Endothelial cell (in vitro differentiated cells): Measurements from ENCODE around the gene PDIA3. TPM values are rescaled to one million over a fixed set of nuclear protein-coding genes. Genes with fewer than 3 reads are reported as not detected.

Source experiments
- DNase-seq: peaks from one replicate; pipeline ENCODE4 v3.0.0; 2021; ENCODE audit warnings: low spot score
- H3K27ac Mint-ChIP-seq: one replicate; pipeline ENCODE4 v1.8.0; 2021; ENCODE audit warnings: mixed read lengths, inconsistent platforms; ENCODE audit not compliant: unreplicated experiment
- H3K27me3 Mint-ChIP-seq: one replicate; pipeline ENCODE4 v1.8.0; 2021; ENCODE audit warnings: mild to moderate bottlenecking, moderate library complexity, mixed read lengths, inconsistent platforms; ENCODE audit not compliant: unreplicated experiment
- H3K36me3 Mint-ChIP-seq: one replicate; pipeline ENCODE4 v1.8.0; 2021; ENCODE audit warnings: mild to moderate bottlenecking, low read depth, mixed read lengths, inconsistent platforms; ENCODE audit not compliant: unreplicated experiment
- H3K4me1 Mint-ChIP-seq: one replicate; pipeline ENCODE4 v1.8.0; 2021; ENCODE audit warnings: mild to moderate bottlenecking, mixed read lengths, inconsistent platforms; ENCODE audit not compliant: unreplicated experiment
- H3K4me3 Mint-ChIP-seq: one replicate; pipeline ENCODE4 v1.8.0; 2021; ENCODE audit warnings: mild to moderate bottlenecking, mixed read lengths, inconsistent platforms; ENCODE audit not compliant: unreplicated experiment
- H3K9me3 Mint-ChIP-seq: one replicate; pipeline ENCODE4 v1.8.0; 2021; ENCODE audit warnings: mixed read lengths, inconsistent platforms; ENCODE audit not compliant: unreplicated experiment
- total RNA-seq: library from RNA; stranded (reverse); fragmentation: NEBNext Ultra II Directional; extraction: Animal tissue kit (Norgen Biotek cat#: 25700); gene quantifications from one replicate; pipeline ENCODE4 v1.2.1, GENCODE V29; 2021; ENCODE audit not compliant: unreplicated experiment
- TF ChIP-seq, protein P1 (sequence below): fragments of 200-600 bp; sonication (generic); IDR thresholded peaks from one replicate; pipeline ENCODE4 v1.5.0; 2021; ENCODE audit warnings: antibody characterized with exemption; ENCODE audit not compliant: unreplicated experiment

The PDIA3 gene
- total RNA-seq, 1 donor from 2014 or later = 655 TPM

DNA sequence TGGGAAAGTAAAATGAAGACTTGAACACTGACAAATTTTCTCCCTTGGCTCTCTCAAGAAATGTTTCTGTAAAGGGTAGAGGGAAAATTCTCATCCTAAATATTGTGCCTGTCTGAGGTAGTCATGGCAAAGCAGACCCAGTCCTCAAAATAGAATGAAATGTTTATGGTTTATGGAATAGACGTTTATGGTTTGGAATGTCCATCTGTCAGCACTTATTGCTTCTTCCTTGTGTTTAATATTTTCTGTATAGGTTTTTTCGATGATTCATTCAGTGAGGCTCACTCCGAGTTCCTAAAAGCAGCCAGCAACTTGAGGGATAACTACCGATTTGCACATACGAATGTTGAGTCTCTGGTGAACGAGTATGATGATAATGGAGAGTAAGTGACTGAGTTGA, 16.6 kb downstream of the PDIA3 start:
- Mint-ChIP-seq H3K36me3 (peaks cover 23% of the 10 kb centered on the region), H3K4me3 (no peak overlapping the region), H3K27ac (no peak overlapping the region), H3K4me1 (no peaks in the 10 kb centered on the region), H3K27me3 (no peaks in the 10 kb centered on the region), H3K9me3 (no peaks in the 10 kb centered on the region)
- TF ChIP-seq, protein P1, sequence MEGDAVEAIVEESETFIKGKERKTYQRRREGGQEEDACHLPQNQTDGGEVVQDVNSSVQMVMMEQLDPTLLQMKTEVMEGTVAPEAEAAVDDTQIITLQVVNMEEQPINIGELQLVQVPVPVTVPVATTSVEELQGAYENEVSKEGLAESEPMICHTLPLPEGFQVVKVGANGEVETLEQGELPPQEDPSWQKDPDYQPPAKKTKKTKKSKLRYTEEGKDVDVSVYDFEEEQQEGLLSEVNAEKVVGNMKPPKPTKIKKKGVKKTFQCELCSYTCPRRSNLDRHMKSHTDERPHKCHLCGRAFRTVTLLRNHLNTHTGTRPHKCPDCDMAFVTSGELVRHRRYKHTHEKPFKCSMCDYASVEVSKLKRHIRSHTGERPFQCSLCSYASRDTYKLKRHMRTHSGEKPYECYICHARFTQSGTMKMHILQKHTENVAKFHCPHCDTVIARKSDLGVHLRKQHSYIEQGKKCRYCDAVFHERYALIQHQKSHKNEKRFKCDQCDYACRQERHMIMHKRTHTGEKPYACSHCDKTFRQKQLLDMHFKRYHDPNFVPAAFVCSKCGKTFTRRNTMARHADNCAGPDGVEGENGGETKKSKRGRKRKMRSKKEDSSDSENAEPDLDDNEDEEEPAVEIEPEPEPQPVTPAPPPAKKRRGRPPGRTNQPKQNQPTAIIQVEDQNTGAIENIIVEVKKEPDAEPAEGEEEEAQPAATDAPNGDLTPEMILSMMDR = no peak
- DNase-seq = no peak

DNA sequence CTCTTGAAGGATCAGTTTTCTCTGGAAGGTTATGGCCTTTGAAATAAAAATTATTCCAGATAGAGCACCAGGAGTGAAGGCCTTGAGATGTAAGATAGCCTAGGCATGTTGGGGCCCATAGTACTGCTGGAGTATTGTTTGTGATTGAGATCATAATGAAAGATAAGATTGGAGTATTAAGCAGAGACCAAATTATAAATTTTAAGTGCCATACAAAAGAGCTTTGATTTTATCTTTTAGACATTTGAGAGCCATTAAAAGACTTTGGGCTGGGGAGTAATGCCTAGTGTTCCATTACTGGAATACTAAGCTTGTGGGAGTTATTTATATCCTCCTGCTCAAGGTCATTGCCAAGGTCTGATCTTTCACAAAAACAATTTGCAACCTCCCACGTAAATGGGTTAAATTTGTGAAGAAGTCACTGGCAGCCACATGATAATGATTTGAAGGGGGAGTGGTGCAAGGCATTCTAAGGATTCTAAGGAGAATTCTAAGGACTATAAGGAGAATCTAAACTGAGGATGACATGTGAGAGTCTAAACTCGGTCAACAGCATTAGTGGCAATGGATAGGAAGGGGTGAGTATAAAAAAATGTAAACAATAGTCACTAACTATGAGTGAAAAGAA, 17.7 kb downstream of the PDIA3 start:
- Mint-ChIP-seq H3K9me3 (no peaks in the 10 kb centered on the region), H3K4me3 (peak overlapping the region; percentile 4), H3K36me3 (peaks cover 26% of the 10 kb centered on the region), H3K4me1 (no peaks in the 10 kb centered on the region), H3K27ac (no peak overlapping the region), H3K27me3 (no peaks in the 10 kb centered on the region)
- no peak for DNase-seq
- TF ChIP-seq, protein P1 = no peak

DNA sequence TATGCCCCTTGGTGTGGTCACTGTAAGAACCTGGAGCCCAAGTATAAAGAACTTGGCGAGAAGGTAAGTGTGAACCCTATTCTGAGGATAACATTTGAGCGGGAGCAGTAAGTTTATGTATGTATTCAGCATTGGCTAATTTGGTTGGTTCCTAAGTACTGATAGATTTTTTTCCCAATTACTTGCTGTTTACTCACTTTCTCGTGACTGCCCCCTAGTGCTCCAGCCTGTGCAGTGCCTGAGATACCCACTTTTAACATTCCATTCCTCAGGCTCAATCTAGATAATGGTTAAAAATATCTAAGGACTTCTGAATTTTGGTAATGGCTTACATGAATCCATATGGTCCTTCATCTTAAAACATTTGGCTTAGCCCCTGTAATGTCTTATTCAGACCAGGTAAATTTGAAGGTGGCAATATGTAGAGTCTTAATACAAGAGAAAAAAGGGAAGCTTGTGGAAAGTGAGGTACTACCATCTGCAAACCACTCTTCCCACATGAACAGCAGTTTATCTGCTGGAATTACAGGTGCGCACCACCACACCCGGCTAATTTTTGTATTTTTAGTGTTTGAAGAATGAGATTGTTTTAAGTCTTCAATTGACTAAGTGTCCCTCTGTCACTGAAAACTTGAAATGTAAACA, 23.5 kb downstream of the PDIA3 start:
- Mint-ChIP-seq H3K4me3 (no peak overlapping the region), H3K27me3 (no peaks in the 10 kb centered on the region), H3K36me3 (peaks cover 52% of the 10 kb centered on the region), H3K9me3 (no peaks in the 10 kb centered on the region), H3K27ac (no peak overlapping the region), H3K4me1 (no peaks in the 10 kb centered on the region)
- TF ChIP-seq, protein P1 = peak; percentile 67
- peak; percentile 72 for DNase-seq

DNA sequence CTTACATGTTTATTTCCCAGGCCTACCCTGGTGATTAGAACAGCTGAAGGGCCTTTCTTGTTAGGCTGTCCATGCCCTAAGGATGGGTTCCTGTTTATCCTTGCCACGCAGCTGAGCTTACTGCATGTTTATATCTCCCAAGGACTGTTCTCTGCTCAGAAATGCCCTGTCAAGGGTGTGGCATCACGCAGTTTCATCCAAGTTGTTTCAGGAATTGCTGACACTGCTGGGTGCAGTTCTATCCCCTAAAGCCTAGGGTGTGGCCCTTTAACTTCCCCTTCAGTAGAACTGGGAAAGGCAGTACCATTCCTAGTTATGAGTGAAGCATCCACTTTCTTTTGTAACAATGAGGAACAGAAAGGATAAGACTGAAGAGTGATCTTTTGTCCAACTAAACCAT, 25.6 kb downstream of the PDIA3 start:
- Mint-ChIP-seq H3K9me3 (no peaks in the 10 kb centered on the region), H3K36me3 (peaks cover 42% of the 10 kb centered on the region), H3K4me3 (no peak overlapping the region), H3K27me3 (peaks cover 5% of the 10 kb centered on the region), H3K27ac (no peak overlapping the region), H3K4me1 (peaks cover 4% of the 10 kb centered on the region)
- no peak for DNase-seq
- TF ChIP-seq, protein P1 = no peak

DNA sequence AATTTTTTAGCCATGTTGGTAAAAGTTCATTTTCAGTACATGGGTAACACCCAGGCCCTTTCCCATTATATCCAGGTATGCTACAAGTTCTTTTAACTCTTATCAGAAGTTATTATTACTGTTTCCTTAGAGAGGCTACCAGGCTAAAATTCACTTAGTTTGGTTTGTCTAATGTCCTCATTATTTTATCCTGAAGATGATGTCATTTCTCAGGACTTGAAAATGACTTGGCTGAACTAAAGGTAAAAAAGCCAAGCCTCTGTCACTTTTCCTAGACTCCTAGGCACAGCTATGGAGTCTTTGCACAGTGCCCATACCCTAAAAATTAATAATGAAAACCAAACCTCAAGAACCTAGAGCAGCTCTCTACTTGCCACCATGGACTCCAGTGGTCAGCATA, 26.4 kb downstream of the PDIA3 start:
- no peak overlapping the region for H3K27ac Mint-ChIP-seq
- H3K4me3 Mint-ChIP-seq = no peak overlapping the region
- peaks cover 5% of the 10 kb centered on the region for H3K27me3 Mint-ChIP-seq
- no peaks in the 10 kb centered on the region for H3K9me3 Mint-ChIP-seq
- H3K4me1 Mint-ChIP-seq = peaks cover 4% of the 10 kb centered on the region
- H3K36me3 Mint-ChIP-seq = peaks cover 42% of the 10 kb centered on the region
- TF ChIP-seq, protein P1 = no peak
- DNase-seq = no peak
